ENCODE results near the gene RASAL2.
"Not testable (repeated sequence)": the region's sequence is repeated elsewhere in the genome, so short reads cannot be mapped to it uniquely, and the experiment has no call there.

The RASAL2 gene

DNA sequence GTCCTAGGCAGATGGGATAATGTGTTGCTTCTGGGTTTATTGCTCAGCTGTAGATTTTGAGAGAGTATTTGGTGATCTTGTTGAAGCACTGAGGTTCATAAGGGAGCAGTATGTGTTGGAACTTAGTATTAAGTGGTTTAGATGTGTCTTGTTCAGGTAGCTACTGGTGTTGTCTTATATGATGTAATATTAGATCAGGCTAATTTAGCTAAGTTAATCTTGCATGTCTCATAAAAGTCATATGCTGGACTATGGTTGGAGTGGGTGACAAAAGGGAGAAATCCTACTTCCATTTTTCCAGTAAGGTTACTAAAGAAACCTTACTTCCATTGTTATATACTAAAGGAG, 206.4 kb downstream of the RASAL2 start:
- in situ Hi-C loops (cut with MboI; ENCODE audit: low pct_unique_long_range_greater_than_20kb, low sequenced_read_pairs), result no loop called here
- DNase-seq, result no peak

DNA sequence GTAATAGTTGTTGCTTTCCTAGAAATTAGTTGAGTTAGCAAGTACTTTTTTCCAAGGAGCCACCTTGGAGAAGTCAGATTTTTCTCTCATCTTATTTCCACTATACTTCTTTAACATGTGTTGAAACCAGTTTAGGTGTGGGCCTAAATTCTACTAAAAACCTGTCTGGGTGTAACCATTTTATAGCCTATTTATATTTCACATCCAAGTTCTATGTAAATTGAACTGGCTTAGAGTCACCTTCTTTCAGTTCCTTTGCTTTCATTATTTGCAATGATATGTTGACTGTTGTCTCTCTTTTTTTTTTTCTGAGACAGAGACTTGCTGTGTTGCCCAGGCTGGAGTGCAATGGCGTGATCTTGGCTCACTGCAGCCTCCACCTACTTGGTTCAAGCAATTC, 207.2 kb downstream of the RASAL2 start:
- no peak for DNase-seq
- in situ Hi-C loops (cut with MboI; ENCODE audit: low pct_unique_long_range_greater_than_20kb, low sequenced_read_pairs), result no loop called here

DNA sequence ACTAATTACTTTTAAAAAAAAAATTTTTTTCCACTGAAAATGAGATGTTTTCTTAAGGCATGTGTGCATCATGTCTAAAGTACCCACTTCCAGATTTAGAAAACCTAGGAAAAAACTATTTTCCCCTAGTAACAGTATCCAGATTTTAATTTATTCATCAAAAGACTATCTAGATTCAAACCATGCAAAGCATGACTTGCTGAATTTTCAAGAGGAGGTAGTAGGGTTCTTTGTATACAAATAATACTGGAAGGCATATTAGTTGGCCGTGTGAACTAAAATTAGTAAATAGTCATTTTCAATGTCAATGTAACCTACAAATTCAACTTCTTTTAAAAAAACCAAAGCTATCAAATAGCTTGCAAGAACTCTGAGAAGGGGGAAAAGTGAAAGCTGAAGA, 213.4 kb downstream of the RASAL2 start:
- DNase-seq, result no peak
- in situ Hi-C loops (cut with MboI; ENCODE audit: low pct_unique_long_range_greater_than_20kb, low sequenced_read_pairs), result no loop called here

DNA sequence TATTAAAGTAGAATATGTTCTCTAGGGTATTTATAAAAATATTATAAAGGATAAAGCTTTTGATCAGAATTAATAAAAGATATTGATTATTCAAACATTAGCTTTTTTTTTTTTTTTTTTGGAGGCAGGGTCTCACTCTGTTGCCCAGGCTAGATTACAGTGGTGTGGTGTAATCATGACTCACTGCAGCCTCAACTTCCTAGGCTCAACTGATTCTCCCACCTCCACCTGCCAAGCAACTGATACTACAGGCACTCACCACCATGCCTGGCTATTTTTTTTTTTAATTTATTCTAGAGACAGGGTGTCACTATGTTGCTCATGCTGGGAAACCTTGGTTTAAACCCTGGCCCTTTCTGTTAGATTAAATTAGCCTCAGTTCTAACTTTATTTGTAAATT, 214.5 kb downstream of the RASAL2 start:
- in situ Hi-C loops (cut with MboI; ENCODE audit: low pct_unique_long_range_greater_than_20kb, low sequenced_read_pairs), result no loop called here
- no peak for DNase-seq

- in situ Hi-C loops (cut with MboI; ENCODE audit: low pct_unique_long_range_greater_than_20kb, low sequenced_read_pairs), result no loop called here
- DNase-seq, result peak; percentile 84
These were observed 216.8 kb downstream of the RASAL2 start for GRCh38 chr1:178310685-178311105.

GRCh38 chr1:178311164-178311563, 217.3 kb downstream of the RASAL2 start:
- in situ Hi-C loops (cut with MboI; ENCODE audit: low pct_unique_long_range_greater_than_20kb, low sequenced_read_pairs), result no loop called here
- no peak for DNase-seq

- in situ Hi-C loops (cut with MboI; ENCODE audit: low pct_unique_long_range_greater_than_20kb, low sequenced_read_pairs); DNase-seq: not testable (repeated sequence)
These were observed 226.5 kb downstream of the RASAL2 start for GRCh38 chr1:178320280-178320982.

GRCh38 chr1:178323067-178323466, 229.2 kb downstream of the RASAL2 start:
- in situ Hi-C loops (cut with MboI; ENCODE audit: low pct_unique_long_range_greater_than_20kb, low sequenced_read_pairs), result no loop called here
- DNase-seq, result no peak

DNA sequence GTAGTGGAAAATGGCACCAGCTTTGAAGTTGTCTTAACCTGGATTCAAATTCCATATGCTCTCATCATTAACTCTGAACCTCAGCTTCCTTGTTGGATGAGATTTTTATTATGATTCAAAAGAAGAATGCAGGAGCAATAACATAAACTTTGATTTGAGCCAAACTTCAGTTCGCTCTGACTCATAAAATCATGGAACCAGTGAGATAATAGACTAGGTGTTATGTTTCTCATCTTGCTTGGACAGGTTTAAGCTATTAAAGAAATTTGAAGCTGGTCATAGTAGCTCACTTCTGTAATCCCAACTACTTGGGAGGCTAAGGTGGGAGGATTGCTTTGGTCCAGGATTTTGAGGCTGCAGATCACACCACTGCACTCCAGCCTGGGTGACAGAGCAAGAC, 230.1 kb downstream of the RASAL2 start:
- DNase-seq, result no peak
- in situ Hi-C loops (cut with MboI; ENCODE audit: low pct_unique_long_range_greater_than_20kb, low sequenced_read_pairs), result no loop called here

GRCh38 chr1:178328728-178329127, 234.8 kb downstream of the RASAL2 start:
- DNase-seq, result no peak
- in situ Hi-C loops (cut with MboI; ENCODE audit: low pct_unique_long_range_greater_than_20kb, low sequenced_read_pairs), result no loop called here

DNA sequence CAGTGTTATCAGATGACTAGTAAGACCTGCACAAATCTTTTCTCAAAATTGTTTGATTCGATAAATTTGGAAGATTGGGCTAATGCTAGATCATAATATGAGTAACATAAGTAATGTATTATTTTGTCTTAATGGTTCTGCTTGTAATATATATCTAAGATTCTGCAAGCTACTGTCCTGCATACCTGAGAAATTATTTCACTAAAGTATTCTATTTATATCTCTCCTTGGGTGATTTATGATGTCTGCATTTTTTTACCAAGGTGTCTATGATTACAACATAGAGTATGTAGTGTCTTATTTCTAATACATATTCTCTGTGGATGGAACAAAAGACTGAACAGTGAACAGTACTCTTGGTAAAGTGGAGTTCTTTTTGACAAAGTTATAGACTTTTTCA, 236.2 kb downstream of the RASAL2 start:
- in situ Hi-C loops (cut with MboI; ENCODE audit: low pct_unique_long_range_greater_than_20kb, low sequenced_read_pairs), result no loop called here
- no peak for DNase-seq

GRCh38 chr1:178330848-178331497, 237.1 kb downstream of the RASAL2 start:
- no peak for DNase-seq
- in situ Hi-C loops (cut with MboI; ENCODE audit: low pct_unique_long_range_greater_than_20kb, low sequenced_read_pairs), result no loop called here

GRCh38 chr1:178335426-178335825, 241.5 kb downstream of the RASAL2 start:
- DNase-seq, result no peak
- in situ Hi-C loops (cut with MboI; ENCODE audit: low pct_unique_long_range_greater_than_20kb, low sequenced_read_pairs), result no loop called here

- in situ Hi-C loops (cut with MboI; ENCODE audit: low pct_unique_long_range_greater_than_20kb, low sequenced_read_pairs), result no loop called here
- peak; percentile 35 for DNase-seq
These were observed 243.3 kb downstream of the RASAL2 start for GRCh38 chr1:178337091-178337706.

- in situ Hi-C loops (cut with MboI; ENCODE audit: low pct_unique_long_range_greater_than_20kb, low sequenced_read_pairs), result no loop called here
- DNase-seq, result no peak
These were observed 245.9 kb downstream of the RASAL2 start for GRCh38 chr1:178339834-178340233.

DNA sequence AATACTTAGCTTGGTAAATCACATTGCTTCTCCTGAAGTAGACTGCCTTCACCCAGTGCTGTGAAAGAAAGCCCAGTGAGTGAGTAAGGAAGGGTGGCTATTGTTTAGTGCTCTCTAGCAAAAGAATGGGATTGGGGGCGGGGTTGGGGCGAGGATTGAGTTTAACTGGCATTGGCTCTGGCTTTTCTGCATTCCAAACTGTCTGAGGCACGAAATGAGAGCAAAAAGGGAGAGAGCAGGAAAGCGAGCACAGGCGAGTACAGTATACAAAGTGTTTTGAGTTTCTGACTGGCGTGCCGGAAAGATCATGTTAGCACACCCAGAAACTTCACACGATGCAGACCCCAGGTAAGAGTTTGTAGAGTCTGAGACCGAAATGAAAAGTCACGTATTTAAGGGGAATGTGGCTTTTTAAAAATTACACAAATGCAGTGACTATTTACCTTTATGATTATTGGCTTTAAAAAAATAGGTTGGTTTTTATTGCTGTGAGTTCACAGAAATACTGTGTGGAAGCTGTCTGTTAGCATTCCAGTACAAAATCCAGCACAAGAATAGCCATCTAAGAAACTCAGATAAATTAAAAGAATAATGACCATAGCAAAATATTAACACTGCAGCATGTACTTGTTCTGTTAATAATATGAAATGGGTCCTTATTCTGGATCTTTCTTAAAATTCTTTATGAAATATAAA, 247.5 kb downstream of the RASAL2 start:
- in situ Hi-C loops (cut with MboI; ENCODE audit: low pct_unique_long_range_greater_than_20kb, low sequenced_read_pairs), result no loop called here
- DNase-seq, result no peak

DNA sequence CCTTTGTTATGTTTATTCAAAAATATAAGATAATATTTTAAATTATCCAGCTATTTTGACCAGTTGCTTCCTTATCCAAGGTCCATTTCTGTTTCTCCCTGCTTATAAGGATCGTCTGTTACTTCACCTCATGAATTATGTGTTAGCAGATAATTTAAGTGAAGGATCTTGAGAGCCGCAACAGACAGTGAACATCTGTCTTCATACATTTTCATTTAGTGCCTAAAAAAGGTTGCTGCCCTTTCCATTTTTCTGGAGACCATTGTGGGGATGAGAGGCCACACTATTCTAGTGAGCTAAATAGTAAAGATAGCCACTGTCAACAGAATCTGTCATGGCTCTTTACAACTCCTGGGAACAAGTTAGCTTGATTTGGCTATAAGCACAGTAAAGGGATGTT, 248.8 kb downstream of the RASAL2 start:
- in situ Hi-C loops (cut with MboI; ENCODE audit: low pct_unique_long_range_greater_than_20kb, low sequenced_read_pairs), result no loop called here
- DNase-seq, result no peak

DNA sequence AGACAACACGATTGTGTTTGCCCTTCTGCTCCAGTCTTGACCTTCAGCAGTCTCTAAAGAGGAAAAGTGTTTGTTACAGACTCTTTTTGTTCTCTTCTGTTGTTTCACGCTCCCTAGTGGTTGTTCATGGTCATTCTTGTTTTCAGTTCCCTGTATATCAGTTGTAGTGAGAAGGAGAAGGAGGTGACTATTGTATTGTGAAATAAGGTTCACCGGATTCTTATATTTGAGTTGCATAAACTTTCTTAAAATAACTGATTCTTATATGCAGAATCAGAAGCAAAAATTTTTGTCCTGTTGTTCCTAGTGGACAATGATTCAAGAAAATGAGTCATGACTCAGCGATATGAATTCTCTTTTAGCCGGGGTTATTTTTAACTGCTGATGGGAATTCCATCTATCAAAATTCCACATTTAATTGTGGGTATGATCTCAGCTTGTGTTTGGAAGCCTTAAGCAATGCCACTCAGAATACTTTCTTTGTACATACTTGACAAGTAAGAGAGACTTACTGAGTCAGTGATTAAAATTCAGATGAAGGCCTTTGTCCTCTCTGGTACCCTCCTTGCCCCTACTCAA, 250.7 kb downstream of the RASAL2 start:
- in situ Hi-C loops (cut with MboI; ENCODE audit: low pct_unique_long_range_greater_than_20kb, low sequenced_read_pairs), result no loop called here
- peak; percentile 67 for DNase-seq

DNA sequence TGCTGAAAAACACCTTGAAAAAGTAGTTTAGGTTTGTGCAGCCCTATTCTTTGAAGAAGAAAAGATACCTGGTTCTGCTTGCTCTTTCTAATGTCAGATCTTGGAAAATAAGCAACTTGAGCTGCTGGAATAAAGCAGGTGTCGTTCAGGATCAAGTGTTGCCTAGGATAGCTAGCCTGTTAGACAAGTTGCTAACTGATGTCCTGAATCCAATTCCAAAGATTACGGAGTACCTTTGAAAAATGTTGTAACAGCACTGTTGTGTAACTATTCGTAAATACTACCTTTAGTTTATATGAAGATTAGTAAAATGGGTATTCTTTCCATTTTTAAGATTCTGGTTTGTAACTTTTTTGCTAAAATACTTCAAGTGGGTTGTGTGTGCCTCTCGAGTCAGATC, 251.3 kb downstream of the RASAL2 start:
- no peak for DNase-seq
- in situ Hi-C loops (cut with MboI; ENCODE audit: low pct_unique_long_range_greater_than_20kb, low sequenced_read_pairs), result no loop called here

DNA sequence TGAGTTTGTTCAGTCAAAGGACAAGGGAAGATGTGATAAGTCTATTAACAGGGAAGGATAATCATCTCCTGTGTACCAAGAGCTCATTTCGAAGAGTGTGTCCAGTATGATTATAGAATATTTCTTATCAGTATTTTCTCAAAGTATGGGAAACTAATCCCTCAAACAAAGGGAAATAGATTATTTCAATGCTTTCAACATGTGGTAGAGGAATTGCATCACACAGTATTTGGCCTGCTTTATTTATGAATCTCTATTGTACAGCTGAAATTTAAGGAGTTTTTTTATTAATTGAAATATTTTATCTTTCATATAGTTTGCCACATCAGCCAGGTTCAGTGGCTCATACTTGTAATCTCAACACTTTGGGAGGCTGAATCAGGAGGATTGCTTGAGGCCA, 251.9 kb downstream of the RASAL2 start:
- DNase-seq, result no peak
- in situ Hi-C loops (cut with MboI; ENCODE audit: low pct_unique_long_range_greater_than_20kb, low sequenced_read_pairs), result no loop called here
